Measurements from ENCODE around the gene GGTLC2.
"Not testable (repeated sequence)": the region's sequence is repeated elsewhere in the genome, so short reads cannot be mapped to it uniquely, and the experiment has no call there.

Gene GGTLC2

GRCh38 chr22:22666307-22667091, 22.1 kb downstream of the GGTLC2 start:
- DNase-seq (ENCODE audit: low read depth, low spot score), result no peak
- H3K27ac ChIP-seq, result no peak overlapping the region

GRCh38 chr22:22667966-22668880, 23.8 kb downstream of the GGTLC2 start:
- no peak for DNase-seq (ENCODE audit: low read depth, low spot score)
- no peak overlapping the region for H3K27ac ChIP-seq

GRCh38 chr22:22669093-22669492, 24.7 kb downstream of the GGTLC2 start:
- no peak for DNase-seq (ENCODE audit: low read depth, low spot score)
- H3K27ac ChIP-seq, result no peak overlapping the region

- H3K27ac ChIP-seq, result no peak overlapping the region
- DNase-seq (ENCODE audit: low read depth, low spot score), result no peak
Observed at GRCh38 chr22:22670076-22670795, 25.8 kb downstream of the GGTLC2 start.

GRCh38 chr22:22671506-22671905, 27.1 kb downstream of the GGTLC2 start:
- no peak overlapping the region for H3K27ac ChIP-seq
- DNase-seq (ENCODE audit: low read depth, low spot score), result no peak

GRCh38 chr22:22673099-22673498, 28.7 kb downstream of the GGTLC2 start:
- H3K27ac ChIP-seq, result no peak overlapping the region
- DNase-seq (ENCODE audit: low read depth, low spot score), result no peak

GRCh38 chr22:22673628-22674027, 29.2 kb downstream of the GGTLC2 start:
- no peak overlapping the region for H3K27ac ChIP-seq
- DNase-seq (ENCODE audit: low read depth, low spot score), result no peak

GRCh38 chr22:22674467-22674866, 30.1 kb downstream of the GGTLC2 start:
- no peak overlapping the region for H3K27ac ChIP-seq
- no peak for DNase-seq (ENCODE audit: low read depth, low spot score)

- DNase-seq (ENCODE audit: low read depth, low spot score), result no peak
- no peak overlapping the region for H3K27ac ChIP-seq
Observed at GRCh38 chr22:22678970-22679369, 34.6 kb downstream of the GGTLC2 start.

- DNase-seq (ENCODE audit: low read depth, low spot score), result no peak
- H3K27ac ChIP-seq, result no peak overlapping the region
Observed at GRCh38 chr22:22680396-22680795, 36.0 kb downstream of the GGTLC2 start.

GRCh38 chr22:22681221-22681739, 36.9 kb downstream of the GGTLC2 start:
- DNase-seq (ENCODE audit: low read depth, low spot score), result no peak
- H3K27ac ChIP-seq, result no peak overlapping the region

- no peak overlapping the region for H3K27ac ChIP-seq
Observed at GRCh38 chr22:22682196-22682595, 37.8 kb downstream of the GGTLC2 start.

GRCh38 chr22:22682807-22683667, 38.6 kb downstream of the GGTLC2 start:
- DNase-seq (ENCODE audit: low read depth, low spot score), result no peak
- no peak overlapping the region for H3K27ac ChIP-seq

More at GRCh38 chr22:22682196-22682595, 37.8 kb downstream of the GGTLC2 start:
- no peak for DNase-seq (ENCODE audit: low read depth, low spot score)

GRCh38 chr22:22683668-22684361, 39.4 kb downstream of the GGTLC2 start:
- DNase-seq (ENCODE audit: low read depth, low spot score), result no peak
- H3K27ac ChIP-seq, result no peak overlapping the region

- DNase-seq (ENCODE audit: low read depth, low spot score), result no peak
- H3K27ac ChIP-seq, result no peak overlapping the region
Observed at GRCh38 chr22:22684580-22685561, 40.5 kb downstream of the GGTLC2 start.

- H3K27ac ChIP-seq, result no peak overlapping the region
- DNase-seq (ENCODE audit: low read depth, low spot score), result no peak
Observed at GRCh38 chr22:22685586-22685985, 41.2 kb downstream of the GGTLC2 start.

GRCh38 chr22:22686202-22687115, 42.0 kb downstream of the GGTLC2 start:
- not testable (repeated sequence) for H3K27ac ChIP-seq; DNase-seq (ENCODE audit: low read depth, low spot score)
